GM19351 (cell line): Measurements from ENCODE around the gene TMEM203.
"Not testable (repeated sequence)": the region's sequence is repeated elsewhere in the genome, so short reads cannot be mapped to it uniquely, and the experiment has no call there.

Source experiments
- ATAC-seq: cut with Tn5 transposase; IDR thresholded peaks from one replicate; pipeline ENCODE4 v1.9.1; 2021; ENCODE audit warnings: mild to moderate bottlenecking, moderate library complexity; ENCODE audit not compliant: unreplicated experiment

TMEM203 gene

DNA sequence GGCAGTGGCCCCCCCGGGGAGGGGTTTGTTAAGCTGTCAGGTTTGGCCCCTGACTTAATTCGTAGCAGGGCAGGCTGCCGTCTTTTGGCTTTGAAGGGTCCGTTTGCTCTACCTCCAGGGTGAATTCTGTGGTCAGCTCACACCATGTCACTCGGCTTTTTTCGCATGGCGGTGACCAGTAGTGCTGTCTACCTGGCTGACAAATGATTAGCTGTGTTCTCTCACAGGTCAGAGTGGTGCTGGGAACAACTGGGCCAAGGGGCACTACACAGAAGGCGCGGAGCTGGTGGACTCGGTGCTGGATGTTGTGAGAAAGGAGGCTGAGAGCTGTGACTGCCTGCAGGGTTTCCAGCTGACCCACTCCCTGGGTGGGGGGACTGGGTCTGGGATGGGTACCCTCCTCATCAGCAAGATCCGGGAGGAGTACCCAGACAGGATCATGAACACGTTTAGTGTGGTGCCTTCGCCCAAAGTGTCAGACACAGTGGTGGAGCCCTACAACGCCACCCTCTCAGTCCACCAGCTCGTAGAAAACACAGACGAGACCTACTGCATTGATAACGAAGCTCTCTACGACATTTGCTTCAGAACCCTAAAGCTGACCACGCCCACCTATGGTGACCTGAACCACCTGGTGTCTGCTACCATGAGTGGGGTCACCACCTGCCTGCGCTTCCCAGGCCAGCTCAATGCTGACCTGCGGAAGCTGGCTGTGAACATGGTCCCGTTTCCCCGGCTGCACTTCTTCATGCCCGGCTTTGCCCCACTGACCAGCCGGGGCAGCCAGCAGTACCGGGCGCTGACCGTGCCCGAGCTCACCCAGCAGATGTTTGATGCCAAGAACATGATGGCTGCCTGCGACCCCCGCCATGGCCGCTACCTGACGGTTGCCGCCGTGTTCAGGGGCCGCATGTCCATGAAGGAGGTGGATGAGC, 37.1 kb upstream of the TMEM203 start:
- ATAC-seq, result no peak

DNA sequence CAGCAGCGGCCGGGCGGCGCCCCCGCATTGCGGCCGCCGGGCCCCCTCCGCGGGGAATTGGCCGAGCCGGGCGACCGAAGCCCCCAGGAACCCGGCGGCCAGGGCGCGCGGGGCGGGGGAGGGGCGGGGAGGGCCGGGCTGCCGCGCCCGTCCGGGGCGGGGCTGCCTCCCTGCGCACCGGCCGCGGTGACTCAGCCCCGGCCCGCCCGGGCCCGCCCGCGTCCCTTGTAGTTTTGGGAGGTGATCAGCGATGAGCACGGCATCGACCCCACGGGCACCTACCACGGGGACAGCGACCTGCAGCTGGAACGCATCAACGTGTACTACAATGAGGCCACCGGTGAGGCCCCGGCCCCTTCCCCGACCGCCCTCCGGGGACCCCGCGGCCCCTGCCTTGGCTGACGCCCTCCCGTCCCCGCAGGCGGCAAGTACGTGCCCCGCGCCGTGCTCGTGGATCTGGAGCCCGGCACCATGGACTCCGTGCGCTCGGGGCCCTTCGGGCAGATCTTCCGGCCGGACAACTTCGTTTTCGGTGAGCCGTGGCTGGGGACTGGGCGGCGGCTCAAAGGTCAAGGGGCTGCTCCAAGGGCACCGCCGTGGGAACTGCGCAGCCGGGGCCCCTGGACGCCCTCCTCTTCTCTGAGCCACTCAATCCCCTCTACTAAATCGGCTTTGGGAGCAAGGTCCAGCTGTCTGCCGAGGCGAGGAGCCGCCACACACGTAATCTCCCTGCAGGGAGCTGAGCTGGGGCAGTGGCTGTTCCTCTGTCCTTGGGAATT, 36.2 kb upstream of the TMEM203 start:
- ATAC-seq, result peak; percentile 13

DNA sequence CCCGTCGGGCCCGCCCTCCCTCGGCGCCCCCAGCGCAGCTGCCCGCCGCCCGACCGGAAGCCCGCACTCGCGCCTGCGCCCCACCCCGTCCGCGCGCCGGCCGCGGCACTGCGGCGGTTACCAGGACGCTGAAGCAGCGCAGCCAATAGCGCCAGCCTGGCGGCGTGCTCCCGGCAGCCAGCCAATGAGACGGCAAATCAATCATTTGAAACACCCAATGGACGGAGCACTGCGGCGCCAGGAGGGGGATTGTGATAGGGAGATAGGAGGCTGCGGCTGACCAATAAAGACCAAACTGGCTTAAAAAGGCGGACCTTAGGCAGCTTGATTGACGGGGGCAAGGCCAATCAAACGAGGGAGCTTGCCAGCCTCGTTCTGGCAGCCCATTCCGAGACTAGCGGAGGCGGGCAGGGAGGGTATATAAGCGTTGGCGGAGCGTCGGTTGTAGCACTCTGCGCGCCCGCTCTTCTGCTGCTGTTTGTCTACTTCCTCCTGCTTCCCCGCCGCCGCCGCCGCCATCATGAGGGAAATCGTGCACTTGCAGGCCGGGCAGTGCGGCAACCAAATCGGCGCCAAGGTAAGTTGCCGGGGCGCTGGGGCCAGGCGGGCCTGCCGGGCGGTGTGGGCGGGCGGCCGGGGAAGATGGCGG, 35.5 kb upstream of the TMEM203 start, which contains the start of gene TUBB4B:
Gene TUBB4B (plus strand): TSS at position 447 of the 649 bp plus-strand sequence. CDS start 74 bp downstream, at position 521.
- peak; percentile 73 for ATAC-seq

DNA sequence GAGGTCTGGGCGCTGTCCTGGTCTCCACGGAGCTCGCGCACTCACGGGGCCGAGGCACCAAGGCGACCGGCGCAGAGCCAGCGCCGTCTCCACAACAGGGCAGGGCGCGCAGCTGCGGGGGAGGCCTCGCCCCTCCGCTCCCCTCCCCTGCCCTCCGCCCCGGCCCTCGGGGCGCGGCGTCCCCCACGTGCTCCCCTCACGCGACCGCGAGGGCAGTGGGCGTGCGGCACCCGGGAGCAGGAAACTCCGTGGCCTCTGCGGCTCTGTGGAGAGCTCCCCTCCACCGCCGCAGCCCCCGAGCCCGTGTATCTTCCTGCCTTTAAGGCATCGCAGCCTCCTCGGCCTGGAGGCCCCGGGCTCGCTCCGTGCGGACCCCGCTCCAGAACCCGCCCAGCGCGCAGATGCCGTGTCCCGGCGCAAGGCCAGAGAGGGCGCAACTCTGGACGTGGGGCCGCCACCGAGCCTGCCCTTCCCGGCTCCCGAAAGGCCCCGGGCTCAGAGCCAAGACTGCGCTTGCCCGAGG, 34.9 kb upstream of the TMEM203 start:
- ATAC-seq, result peak; percentile 24

GRCh38 chr9:137239541-137240200, 34.2 kb upstream of the TMEM203 start:
- not testable (repeated sequence) for ATAC-seq

- no peak for ATAC-seq
Observed at GRCh38 chr9:137237759-137238726, 32.6 kb upstream of the TMEM203 start.

DNA sequence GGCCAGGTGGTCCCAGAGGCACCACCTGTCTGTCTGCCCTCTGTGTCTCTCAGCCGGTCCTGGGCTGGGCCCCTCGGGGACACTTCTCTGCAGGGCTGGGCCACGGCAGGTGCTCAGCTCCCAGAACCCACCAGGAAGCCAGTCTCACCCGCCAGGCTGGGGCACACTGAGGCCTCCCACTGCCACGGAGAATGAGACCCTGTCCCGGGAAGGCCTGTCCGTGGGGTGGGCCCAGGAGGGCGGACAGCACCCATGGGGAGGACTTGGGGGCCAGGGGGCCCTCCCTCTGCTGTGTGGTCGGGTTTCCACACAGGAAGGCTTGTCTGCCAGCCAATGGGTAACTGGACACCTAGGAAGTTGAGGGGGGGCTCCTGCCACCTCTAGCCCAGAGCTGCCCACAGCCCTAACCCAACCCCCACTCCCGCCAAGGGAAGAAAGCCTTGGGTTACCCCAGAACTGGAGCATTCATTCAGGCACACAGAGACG, 31.5 kb upstream of the TMEM203 start:
- ATAC-seq, result no peak

DNA sequence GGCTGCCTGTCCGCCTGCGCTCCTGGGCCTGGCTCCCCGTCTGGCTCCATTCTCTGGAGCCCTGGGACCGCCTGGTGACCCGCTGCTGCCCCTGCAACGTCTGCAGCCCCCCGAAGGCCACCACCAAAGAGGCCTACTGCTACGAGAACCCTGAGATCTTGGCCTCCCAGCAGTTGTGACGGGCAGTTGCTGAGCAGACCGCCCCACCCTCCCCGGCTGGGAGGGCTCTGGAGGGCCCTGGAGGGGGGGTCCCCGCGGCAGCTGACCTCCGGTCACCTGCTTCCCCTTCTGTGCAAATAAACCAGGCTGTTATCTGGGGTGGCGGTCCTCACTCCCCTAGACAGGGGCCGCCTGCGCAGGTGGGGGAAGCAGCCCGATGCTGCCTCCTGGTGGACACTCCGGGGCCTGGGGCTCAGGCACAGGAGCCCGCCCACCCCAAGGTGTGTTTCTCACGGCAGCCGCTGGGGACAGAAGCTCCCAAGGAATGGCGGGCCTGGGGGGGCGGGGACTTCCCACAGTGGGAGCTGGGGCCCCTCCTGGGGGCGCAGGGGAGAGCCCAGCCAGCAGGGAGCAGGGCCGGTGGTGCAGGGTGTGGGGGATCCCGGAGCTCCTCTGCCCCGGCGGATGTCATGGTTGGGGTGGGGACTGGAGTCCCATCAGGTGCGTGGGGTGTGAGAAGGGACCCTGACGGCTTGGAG, 30.9 kb upstream of the TMEM203 start:
- peak; percentile 28 for ATAC-seq

DNA sequence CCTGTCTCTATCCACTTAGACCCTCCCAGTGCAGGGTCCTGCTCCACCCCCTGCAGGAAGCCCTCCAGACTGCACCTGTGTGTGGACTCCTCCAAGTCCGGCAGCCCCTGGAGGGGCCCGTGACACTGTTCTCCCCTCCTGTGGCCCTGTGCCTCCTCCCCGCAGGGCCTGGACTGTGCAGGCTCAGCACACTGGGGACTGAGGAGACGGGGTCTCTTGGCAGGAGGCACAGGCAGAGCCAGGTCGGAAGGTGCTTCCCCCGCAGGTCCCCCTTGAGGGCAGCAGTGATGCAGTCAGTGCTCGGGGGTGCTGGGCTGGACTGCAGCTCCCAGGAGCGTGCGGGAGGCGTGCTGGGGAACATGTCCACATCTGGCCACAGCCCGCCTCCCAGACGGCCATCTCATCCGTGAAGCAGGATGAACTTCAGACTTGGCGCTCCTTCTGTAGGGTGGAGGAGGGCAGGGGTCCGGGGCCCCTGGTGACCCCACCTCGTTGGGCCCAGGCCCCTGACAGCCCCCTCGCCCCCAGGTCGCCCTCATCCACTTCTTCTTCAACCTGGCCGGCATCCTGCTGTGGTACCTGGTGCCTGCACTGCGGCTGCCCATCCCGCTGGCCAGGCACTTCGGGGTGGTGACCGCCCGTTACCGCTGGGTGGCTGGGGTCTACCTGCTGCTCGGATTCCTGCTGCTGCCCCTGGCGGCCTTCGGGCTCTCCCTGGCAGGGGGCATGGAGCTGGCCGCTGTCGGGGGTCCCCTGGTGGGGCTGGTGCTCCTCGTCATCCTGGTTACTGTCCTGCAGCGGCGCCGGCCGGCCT, 30.2 kb upstream of the TMEM203 start:
- no peak for ATAC-seq

- no peak for ATAC-seq
Observed at GRCh38 chr9:137234758-137235423, 29.4 kb upstream of the TMEM203 start.

GRCh38 chr9:137234055-137234697, 28.7 kb upstream of the TMEM203 start:
- no peak for ATAC-seq

GRCh38 chr9:137233143-137233980, 27.9 kb upstream of the TMEM203 start:
- no peak for ATAC-seq

DNA sequence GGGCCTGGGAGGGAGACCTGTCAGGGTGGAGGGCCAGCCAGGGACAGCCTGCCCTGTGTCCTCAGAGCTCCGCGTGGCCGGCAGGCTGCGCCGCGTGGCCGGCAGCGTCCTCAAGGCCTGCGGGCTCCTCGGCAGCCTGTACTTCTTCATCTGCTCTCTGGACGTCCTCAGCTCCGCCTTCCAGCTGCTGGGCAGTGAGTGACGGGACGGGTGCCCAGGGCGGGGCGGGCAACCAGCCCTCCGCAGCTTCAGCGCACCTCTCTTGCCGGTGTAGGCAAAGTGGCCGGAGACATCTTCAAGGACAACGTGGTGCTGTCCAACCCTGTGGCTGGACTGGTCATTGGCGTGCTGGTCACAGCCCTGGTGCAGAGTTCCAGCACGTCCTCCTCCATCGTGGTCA, 27.1 kb upstream of the TMEM203 start:
- no peak for ATAC-seq

DNA sequence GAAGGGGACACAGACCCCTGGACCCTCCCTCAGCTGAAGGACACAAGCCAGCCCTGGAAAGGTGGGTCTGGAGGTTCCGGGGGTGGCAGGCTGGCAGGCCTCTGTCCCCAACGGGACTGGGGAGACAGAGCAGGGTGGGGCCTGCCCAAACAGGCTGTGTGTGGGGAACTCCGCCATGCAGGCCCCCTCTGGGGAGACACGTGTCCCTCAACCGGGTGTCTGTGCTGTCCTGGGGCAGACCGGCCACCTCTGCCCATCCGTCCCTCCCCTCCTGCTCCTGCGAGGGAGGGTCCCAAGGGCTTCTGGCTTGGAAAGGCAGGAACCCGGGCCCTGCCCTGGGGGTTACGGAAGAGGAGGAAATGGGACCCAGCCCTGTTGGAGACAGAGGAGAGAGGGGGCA, 26.7 kb upstream of the TMEM203 start:
- no peak for ATAC-seq

GRCh38 chr9:137231372-137232039, 26.1 kb upstream of the TMEM203 start:
- ATAC-seq, result no peak
